CD4-positive, alpha-beta T cell treated with Interleukin-15 for 4 hours (primary cell): ENCODE measurements around the gene IGF1.

ENCODE experiments used
- DNase-seq: peaks from one replicate; pipeline ENCODE4 v3.0.0-alpha.2; 2020; ENCODE audit warnings: low spot score

Gene IGF1

DNA sequence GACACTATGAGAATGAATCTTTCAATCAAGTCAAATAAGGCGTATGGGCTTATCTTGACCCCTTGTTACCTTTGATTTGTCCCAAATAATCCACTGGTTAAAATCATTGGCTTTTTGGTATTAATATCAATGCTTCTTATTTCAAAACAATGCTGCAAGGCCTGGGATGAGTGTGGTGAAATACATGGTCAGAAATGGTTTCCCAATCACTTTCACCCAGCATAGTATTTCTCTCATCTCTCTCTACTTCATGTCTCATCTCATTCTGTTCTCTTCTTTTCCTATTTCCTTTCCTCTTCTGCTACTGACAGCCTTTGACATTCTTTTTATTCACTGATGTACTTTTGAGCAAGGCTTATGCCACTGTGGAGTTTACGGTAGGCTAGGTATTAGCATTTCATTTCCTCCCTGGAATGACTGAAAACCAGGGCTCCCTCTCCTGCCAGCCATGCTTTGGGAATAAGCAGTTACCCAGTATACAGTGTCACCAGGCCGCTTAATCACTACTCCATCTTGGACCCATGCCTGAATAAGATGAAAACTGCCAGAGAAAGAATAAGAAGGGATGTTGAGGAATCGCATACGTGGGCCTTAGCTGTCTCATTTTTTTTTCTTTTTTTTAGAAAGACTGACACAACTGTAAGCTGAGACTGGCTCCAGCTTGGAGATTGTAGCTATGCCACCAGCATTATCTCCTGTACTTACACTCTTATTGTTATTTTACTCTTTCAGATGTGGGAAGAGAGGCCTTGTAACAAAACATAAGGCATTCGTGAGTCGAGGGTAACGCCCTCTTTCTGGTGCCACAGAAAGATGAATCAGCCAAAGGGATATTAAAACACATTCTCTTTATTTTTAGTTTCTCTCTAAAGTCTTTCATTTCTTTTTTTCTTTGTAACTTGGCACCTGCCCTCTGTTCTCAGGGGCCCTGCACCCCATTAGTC lies 53.5 kb downstream of the IGF1 start:
- DNase-seq: no peak

GRCh38 chr12:102425109-102426039 lies 55.0 kb downstream of the IGF1 start:
- no peak for DNase-seq

- DNase-seq: no peak
These were observed 56.9 kb downstream of the IGF1 start for GRCh38 chr12:102423462-102423861.

DNA sequence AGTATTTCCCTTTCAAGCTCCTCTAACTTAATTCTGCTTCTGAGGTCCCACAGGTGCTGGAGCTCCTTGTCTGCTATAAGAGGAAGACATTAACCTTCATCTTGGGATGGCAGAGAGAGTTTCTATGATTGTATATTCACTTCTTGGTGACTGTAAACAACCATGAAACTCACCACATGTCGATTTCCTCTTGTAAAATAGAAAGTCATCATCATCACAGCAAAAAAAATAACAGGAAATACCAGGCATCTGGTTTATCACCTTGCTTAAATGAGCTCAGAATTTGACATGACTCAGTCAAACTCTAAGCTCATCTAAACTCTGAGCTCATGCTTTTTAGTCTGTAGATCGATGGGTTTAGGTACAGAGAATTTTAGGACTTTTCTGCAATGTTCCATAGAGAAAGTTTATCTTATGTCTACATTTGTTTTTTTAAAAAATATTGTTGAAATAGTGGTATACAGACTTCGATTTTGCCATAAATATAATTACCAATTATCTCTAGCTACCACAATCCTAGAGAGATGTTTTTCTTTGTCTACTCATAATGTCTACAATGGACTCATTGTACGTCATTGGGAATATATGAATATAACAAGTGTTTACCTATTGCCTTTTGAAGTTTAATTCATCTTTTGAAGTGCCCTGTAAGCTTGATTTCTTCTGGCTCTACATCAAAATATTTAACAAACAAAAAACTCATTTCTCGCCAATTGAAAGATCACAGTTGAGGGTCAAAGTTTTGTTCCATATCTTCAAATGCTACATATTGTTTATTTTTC lies 58.4 kb downstream of the IGF1 start:
- peak; percentile 3 for DNase-seq

DNA sequence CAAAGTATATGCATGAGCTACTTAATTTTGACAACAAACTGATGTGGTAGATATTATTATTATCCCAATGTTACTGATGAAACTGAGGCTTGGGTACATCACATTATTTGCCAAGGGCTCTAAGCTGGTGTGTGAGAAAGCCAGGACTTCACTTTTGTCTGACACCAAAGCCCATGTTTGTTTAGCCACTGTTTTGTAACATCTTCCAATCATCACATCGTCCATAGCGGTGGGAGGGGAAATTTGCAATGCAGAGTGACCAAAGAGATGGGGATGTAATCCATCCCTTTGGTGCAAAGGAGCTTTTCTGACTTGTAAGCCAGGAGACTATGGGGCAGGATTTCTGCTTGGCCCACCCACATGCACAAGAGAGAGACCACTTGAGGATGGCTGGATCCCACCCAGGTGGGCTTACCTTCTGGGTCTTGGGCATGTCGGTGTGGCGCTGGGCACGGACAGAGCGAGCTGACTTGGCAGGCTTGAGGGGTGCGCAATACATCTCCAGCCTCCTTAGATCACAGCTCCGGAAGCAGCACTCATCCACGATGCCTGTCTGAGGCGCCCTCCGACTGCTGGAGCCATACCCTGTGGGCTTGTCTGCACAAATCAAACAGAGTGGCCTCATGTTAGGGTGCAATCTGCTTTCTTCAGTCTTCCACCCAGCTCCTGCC lies 61.1 kb downstream of the IGF1 start:
- DNase-seq: no peak

DNA sequence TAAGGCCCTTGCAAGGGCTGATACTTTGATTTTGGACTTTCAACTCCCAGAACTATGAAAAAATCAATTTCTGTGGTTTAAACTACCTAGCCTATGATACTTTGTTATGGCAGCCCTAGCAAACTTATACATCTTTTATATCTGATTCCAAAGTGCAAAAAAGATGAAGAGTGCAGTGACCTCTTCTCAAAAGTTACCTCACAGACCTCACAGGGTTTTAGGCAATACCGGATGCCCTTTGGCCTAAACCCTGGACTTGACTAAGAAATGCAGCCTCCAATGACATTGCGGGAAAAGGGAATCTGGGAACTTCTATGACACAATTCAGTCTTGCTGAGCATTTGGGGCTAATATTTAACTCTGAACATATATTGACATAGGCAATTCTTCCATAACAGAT lies 63.3 kb downstream of the IGF1 start:
- DNase-seq: no peak

GRCh38 chr12:102415515-102415914 lies 64.8 kb downstream of the IGF1 start:
- DNase-seq: no peak

DNA sequence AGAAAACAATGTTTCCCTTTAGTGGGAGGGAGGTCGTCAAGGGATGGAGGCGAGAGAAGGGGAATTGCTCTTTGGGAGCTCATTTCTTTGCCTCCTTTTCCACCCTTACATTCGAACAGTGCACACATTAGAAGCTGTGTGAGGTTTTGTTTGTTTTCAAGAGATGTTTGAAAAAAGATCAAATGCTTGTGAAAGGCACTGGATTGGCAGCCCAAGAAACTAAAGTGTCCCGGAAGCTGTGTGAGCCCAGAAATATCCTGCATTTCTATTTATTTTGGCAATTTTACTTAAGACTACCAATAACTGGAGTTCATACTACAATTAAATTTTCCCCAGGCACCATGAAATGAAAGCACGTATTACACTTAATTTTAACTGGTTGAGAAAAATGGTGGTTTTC lies 67.0 kb downstream of the IGF1 start:
- DNase-seq: no peak

- no peak for DNase-seq
These were observed 69.9 kb downstream of the IGF1 start for GRCh38 chr12:102410511-102410910.

DNA sequence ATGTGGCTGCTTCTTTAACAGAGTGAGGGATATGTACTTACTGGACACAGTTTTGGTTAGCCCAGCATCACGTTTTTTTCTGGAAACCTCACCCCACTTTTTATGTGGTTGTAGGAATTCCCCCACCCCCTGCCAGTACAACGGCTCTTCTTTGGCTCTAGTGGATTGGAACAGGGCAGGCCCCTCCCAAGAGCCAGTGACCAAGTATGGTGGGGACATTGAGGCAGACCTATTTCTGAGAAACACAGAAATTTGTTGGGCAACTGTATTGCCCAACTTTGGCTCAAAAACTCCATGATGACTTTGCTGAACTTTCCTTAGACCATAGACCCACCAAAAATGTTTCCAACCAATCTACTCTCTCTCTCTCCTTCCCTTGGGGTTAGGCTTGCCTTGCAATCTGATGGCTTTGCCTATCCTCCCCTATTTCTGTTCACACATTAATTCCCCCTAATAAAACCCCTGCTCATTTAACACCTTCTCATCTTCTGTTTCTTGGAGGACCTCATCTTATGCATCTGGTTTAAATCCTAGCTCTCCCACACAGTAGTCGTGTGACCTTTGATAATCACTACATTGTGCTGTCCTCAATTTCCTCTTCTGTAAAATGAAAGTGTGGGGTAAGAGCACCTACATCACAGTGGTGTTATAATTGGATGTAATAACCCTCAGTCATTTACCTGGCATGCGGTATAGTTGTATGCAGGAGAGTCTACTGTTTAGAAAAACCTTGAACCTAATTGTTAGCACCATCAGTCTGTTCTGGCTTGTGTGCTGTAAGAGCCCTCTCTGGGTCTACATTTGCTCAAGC lies 71.7 kb downstream of the IGF1 start:
- no peak for DNase-seq

- no peak for DNase-seq
These were observed 72.4 kb downstream of the IGF1 start for GRCh38 chr12:102407776-102408486.

GRCh38 chr12:102406033-102406584 lies 74.3 kb downstream of the IGF1 start:
- DNase-seq: no peak

GRCh38 chr12:102401087-102401486 lies 79.3 kb downstream of the IGF1 start:
- no peak for DNase-seq

- no peak for DNase-seq
These were observed 80.7 kb downstream of the IGF1 start for GRCh38 chr12:102399653-102400052.

DNA sequence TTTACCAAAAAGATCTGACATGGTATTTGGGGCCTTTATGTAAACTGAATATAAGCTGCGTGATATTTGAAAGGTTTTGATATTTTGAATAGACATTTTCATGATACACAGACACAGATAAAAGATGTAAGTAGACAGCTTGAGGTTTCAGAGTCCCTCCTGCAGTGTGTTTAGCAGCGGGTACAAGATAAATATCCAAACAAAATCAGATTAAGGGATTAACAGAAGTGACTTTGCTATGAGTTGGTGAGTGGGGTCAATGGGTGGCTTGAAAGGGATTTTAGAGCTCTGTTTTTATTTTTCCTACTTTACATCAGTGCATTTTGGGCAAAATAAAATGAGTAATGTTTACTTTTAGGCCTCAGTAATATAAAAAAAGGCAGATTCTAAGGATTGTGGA lies 84.1 kb downstream of the IGF1 start:
- no peak for DNase-seq

- no peak for DNase-seq
These were observed 86.2 kb downstream of the IGF1 start for GRCh38 chr12:102394200-102394599.

- no peak for DNase-seq
These were observed 90.3 kb downstream of the IGF1 start for GRCh38 chr12:102390068-102390467.

DNA sequence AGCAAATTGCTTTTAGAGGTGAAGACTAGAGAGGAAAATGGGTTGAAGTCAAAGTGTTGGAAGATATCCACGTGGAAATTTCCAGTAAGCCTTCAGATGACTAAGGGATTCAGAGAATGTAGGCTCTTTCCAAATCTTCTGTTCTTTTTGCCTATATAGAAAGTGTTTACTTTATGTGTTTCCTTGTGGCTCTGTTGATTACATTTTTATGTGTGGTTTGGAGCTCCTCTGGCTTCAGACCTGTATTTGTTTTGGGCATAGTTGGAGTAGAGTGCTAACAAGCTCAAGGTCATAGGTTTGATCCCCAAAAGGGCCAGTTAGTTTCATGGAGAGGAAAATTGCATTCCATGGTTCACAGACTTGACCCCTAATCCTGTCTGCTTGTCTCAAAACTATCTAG lies 91.9 kb downstream of the IGF1 start:
- DNase-seq: no peak

DNA sequence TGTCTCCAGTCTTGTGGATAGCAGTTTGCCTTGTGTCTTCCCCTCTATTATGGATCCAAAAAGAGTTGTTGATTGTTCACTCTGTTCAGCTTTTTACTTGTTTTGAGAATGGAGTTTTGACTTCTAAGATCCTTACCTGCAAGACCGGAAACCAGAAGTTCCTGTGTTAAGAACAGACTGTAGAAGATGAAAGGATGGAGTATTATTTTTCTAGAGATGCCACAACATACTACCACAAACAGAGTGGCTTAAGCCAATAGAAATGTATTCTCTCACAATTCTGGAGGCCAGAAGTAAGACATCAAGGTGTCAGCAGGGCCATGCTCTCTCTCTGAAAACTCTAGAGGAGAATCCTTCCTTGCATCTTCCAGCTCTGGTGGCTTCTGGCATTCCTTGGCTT lies 95.0 kb downstream of the IGF1 start:
- no peak for DNase-seq
